HG02623 (cell line): ENCODE results near the gene DGKI.

Experiments used
- ATAC-seq: cut with Tn5 transposase; IDR thresholded peaks from one replicate; pipeline ENCODE4 v1.9.1; 2021; ENCODE audit warnings: moderate library complexity; ENCODE audit not compliant: unreplicated experiment

DGKI gene

DNA sequence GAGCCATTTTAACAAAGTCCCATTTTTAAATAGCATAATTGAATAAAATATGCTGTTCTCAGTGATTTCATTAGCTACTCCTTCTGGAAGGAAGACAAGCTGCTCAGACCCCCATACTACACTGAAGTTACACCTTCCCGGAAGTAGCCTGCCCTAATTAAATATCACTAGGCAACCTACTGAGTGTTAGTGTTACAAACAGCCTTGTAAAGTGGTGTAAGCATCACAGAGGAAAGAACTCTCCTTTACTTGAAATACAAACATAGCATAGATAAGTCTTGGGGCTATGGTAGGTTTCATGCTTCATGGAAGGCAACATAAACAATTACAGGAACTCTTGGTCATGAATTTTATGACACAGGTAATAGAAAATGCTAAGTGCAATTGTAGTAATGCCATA lies 459.8 kb downstream of the DGKI start:
- ATAC-seq = no peak

DNA sequence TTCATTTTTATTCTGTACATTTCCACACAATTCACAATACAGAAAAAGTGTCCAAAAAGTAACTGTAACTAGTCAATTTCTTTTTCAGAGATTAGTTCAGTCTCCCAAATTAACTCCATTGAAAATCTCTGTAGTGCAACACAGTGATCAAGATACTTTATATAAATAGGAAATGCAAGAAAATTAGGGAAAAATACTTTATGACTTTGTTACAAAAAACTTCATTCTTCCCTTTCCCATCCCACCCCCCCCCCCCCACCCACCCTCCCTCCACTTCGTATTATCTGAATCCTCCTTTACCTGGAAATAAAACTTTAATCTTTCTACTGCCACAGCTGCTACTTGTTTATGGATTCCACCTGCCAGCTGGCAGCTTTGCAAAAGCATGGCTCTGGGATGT lies 465.7 kb downstream of the DGKI start:
- no peak for ATAC-seq

DNA sequence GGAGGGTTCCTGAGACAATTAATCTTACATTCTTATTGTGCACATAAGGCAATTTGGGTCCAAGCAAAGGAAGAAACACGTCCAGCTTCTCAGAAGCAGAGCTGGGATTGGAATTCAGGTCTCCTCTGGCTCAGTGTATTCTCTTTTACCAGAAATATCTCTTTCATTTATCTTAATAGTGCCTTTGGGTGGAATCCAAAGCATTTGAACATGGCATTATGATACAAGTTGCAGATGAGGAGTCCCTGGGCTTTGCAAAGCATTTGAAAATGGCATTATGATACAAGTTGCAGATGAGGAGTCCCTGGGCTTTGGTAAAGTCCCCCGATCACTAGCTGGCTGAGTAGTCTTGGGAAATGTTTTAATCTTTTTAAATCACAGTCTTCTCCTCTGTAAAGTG lies 473.3 kb downstream of the DGKI start:
- ATAC-seq = no peak

DNA sequence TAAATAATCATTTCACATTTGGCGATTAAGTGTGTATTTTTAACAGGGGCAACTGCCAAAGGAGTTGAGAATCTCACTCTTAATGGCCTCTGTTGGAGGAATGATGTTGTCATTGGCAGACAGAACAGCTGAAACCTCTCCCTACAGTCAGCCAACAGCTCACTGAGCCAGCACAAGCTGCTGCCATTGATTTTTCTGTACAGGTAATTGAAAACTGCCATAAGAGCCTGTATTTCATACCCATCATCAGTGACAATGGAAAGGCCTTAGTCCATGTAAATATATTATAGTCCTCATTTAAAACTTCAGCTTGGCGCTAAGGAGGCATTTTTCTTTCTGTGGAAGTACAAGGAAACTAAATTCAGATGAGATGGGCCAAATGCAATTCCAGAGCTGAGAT lies 475.2 kb downstream of the DGKI start:
- ATAC-seq = no peak

DNA sequence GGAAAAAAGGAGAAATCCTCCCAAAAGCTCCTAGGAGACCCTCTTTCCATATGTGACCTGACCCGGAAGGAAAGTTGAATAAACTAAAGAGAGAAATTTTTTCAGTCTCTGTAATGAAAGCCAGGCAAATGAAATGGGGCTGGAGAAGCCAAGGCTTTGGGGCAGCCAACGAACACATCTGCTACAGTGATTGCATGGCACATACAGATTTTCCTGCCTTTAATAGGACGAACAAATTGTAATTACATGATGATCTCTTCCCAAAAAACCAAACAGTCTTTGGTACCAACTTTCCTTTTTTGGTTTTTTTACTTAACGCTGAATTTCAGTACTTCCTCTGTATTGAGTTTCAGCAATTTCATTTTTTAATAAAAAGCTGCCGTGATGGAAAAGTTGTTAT lies 479.8 kb downstream of the DGKI start:
- no peak for ATAC-seq

DNA sequence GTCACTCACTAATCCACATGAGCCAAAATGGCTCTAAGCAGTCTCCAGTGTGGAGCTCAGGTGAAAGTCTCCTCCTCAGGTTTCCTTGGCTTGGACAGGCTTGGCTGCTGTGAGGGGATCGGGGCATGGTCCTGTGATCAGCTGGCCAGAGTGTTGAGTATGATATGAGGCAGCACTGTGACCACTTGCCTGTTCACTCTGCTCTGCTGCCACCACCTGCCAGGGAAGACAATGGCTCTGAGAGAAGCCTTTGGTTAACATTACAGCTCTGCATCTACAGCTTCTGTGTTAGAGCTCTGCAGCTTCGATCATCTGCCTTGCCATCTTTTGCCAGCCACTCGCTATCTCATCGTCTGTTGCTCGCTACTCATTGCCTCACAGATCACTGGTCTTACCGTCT lies 483.1 kb downstream of the DGKI start:
- no peak for ATAC-seq

DNA sequence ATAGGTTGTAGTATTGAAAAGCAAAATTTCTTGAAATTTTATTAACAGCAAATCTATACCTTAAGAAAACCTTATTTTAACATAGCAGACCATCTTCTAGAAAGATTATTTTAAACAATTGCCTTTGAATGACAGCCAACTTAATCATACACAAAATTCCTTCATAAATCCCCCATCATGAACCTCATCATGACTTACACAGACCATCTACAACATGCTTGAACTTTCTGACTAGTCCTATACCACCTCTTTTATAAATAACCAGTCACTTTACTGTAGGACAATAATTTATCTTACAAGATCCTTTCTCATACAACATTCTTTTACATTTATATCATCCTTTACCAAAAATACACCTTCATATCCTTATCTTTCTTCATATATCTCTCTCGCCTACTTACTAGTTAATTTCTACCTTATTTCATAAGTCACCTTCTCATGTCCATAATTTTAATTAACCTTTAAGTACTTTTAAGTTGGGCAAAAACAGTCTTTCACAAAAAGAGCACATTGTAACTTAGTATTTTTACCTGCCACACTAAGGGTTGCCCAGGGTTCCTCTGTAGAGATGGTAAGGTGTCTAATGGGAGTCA lies 486.6 kb downstream of the DGKI start:
- ATAC-seq = no peak

DNA sequence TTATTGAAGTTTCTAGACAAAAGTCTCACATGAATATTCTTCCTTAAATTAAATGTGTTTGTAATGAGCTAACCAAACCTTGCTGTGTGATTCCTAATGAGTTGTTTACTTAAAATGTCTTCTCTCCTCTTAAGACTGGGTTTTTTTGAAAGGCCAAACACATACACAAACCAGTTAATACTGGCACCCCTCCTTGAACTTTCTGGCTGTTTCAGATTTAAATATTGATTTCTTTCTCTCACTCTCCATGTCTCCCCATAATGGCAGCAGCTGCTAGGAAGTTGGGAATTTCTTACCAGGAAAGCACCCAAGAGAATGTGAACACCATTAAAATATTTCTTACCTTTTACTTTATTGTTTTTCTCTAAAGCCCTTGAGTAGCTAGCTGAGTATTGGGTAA lies 491.8 kb downstream of the DGKI start:
- ATAC-seq = no peak

DNA sequence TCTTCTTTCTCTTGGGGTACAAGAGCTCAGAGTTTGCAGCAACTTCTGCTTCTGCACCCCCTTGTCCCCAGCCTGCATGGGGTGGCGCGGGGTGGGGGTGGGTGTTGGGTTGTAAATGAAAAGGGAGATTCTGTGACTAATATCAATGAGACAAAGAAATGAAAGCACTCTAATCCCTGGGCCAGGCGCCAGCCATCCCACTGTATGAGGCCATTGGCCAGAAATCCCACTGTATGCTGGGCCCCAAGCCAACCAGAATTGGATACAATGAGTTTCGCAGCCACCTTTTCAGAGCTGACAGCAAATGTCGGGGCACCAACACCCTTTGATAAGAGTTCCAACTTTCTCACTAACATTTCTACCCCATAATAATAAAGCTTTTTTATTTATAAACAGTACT lies 492.4 kb downstream of the DGKI start:
- no peak for ATAC-seq

DNA sequence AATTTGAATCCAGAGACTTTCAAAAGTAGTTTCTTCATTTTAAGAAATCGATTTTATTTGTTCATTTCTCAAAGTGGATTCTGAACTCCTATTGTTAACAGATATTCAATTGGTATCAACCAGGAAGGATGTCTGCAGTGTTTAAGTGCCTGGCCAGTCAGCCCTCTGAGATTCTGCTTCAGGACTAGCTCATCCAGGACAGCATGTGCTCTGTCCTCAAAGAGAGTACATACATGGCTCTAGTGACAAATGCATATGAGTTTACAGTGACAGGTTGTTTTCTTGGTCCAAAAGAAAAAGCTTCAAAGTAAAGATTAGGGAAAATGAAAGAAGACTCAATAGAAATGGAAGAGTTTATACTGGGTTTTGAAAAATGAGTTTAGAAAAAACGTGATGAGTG lies 494.8 kb downstream of the DGKI start:
- no peak for ATAC-seq

DNA sequence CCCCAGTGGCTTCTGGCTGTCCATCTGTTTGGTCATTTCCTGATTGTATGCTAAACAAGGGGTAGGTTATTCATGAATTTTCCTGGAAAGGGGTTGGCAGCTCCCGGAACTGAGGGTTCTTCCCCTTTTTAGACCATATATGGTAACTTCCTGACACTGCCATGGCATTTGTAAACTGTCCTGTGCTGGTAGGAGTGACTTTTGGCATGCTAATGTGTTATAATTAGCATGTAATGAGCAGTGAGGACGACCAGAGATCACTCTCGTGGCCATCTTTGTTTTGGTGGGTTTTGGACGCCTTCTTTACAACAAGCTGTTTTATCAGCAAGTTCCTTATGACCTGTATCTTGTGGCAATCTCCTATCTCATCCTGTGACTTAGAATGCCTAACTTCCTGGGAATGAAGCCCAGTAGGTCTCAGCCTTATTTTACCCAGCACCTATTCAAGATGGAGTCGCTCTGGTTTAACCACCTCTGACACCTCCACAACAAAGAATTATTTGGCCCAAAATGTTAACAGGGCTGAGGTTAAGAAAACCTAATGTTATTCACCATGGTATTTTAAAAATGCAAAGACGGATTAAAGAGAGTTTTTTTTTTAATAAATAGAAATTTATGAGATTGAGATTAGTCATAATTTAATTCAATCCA lies 500.9 kb downstream of the DGKI start:
- no peak for ATAC-seq

DNA sequence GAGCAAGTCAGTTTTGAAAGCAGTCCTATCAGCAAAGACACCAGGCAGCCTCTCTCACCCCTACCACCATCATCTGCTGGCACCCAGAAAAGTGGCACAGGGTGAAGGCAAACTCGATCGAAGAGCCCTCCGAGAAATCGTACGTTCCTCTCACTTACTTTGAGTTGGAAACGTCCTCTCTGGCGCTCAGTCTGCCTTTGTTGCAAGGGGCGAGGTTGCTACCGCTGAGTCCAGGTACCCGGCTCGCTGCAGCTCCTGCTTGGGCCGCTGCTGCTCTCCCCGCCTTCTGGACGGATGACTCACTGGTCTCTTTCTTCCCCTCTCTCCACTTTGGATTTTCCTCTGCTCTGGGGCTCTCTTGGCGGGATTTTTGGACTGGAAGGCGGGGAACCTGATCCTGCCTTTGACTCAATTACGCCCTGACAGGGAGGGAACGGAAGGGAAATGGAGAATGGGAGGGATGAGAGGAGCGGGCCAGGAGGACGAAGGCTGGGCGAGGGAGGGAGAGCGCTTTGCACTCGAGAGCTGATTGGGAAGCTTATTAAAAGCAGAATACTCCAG lies 503.4 kb downstream of the DGKI start, which contains the start of gene PTN:
Gene PTN (minus strand): TSS at position 453 of the 561 bp plus-strand sequence. CDS start 88,760 bp downstream, outside the sequence.
- ATAC-seq = no peak

DNA sequence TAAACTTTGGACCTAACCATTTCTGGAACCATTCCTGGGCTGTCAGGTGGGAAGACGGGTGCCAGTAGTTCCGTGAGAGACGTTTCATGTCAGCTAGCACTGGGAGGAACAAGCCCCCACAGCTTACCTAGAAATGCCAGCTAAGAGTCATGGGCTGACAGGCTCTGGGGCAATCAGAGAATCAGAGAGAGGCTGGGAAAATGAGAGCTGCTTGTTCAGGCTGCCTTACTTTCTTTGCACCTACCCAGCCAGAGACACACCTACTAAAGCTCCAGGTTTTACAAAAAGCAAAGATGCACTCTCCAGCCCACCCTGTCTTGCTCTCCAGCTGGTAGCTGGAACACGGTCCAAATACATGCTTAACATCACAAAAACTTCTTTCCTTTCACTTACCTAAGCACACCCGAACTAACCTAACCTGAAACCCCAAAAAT lies 503.9 kb downstream of the DGKI start:
- ATAC-seq = no peak

DNA sequence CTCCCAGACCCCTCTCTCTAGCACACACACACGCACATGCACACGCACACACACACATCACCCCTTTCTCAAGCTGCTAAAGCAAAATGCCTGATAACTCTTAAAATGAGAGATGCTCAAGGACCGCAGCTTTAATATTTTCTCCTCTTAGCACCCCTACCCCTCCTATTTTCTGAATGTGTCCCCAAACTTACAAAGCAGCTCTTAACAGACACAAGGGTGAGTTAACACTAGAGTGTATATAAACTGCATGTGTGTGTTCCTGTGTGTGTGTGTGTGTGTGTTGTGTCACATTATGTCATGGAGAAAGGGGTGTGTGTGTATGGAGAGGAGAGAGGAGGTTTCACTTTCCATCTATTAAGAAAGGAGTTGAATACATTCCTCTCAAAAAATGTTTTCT lies 504.5 kb downstream of the DGKI start:
- ATAC-seq = no peak

DNA sequence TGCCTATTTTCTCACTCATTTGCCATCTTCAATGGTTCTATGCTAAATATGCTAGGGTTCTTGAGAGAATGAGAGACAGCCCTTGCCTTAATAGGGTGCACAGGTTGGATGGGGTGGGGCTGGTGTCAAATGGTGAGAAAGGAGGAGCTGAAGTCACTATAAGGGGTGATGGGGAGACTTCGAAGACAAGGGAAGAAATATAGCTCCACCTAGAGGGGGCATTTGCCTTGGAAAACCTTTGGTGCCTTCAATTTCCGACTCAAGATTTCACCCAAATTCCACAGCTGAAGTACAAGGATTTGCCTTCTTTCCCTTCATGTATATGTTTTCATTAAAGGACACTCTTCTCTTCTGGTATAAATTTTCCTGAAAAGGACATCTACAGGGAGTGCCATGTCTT lies 508.9 kb downstream of the DGKI start:
- ATAC-seq = no peak

DNA sequence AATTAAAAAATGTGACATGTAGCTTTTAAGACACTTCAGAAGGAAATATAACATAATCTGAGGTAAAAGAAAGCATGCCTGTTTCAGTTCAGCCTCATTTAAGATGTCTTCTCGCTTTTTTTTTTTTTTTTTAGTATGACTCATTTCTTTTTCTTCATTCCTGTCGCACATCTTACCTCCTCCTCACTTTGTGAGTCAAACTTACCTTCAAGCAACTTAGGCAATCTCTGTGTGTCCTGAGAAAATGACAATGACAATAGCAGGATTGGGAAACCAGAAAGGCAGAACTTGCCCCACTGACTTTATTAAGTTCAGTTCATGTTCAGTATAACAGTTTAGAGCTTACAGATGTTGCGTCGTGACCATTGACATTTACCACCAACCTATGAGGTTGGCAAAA lies 511.0 kb downstream of the DGKI start:
- ATAC-seq = no peak

DNA sequence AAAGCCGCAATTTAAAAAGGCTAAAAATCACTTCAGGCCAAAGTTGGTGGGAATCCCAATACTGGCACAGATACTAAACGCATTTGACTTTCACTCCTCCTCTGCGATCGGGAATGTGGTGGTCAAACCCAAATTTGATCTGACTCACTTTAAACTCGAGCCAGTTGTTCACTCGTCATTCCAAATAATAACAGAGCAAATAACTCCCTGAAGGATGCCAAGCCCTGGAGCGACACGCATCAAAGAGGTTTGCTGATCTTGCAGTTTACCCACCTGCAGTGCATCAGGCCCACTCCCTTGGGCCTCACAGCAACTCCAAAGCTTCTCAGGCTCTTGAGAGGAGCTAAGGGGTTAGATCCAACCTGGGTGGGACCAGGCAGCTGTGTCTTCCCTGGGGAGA lies 515.4 kb downstream of the DGKI start:
- no peak for ATAC-seq
